ENCODE measurements around the gene CALHM4.

GRCh38 chr6:116515141-116515540 is 38.4 kb upstream of the CALHM4 start:
- TF ChIP-seq EZH2 (IDR thresholded peaks at IDR 0.05; ENCODE audit: low read length, missing control alignments), result no peak
- TF ChIP-seq, protein P1, sequence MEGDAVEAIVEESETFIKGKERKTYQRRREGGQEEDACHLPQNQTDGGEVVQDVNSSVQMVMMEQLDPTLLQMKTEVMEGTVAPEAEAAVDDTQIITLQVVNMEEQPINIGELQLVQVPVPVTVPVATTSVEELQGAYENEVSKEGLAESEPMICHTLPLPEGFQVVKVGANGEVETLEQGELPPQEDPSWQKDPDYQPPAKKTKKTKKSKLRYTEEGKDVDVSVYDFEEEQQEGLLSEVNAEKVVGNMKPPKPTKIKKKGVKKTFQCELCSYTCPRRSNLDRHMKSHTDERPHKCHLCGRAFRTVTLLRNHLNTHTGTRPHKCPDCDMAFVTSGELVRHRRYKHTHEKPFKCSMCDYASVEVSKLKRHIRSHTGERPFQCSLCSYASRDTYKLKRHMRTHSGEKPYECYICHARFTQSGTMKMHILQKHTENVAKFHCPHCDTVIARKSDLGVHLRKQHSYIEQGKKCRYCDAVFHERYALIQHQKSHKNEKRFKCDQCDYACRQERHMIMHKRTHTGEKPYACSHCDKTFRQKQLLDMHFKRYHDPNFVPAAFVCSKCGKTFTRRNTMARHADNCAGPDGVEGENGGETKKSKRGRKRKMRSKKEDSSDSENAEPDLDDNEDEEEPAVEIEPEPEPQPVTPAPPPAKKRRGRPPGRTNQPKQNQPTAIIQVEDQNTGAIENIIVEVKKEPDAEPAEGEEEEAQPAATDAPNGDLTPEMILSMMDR (conservative IDR thresholded peaks at IDR 0.05 in 1 of 2, IDR thresholded peaks at IDR 0.05 in 1 of 2; ENCODE audit: low read depth in 1 of 2, low read length in 2 of 2), result no peak

All from fibroblast of lung (primary cell).